ENCODE results near the gene CDH9.

DNA sequence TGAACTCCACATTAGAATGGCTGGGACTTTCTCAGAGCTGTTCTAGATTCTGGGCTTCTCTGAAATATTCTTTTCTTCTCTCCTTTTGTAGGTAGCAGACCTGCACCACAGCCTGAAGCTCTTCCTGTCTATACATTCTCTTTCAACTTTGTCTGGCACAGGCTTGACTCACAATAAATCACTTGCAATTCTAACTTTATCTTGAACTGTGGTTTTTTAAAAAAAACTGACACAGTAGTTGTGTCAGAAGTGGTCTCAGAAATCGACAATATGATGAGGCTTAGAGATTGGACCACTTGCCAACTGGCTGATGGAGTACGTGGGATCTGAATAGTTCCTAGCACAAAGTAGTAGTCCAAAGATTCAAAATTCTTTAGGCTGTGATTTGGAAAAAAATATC lies 24.1 kb upstream of the CDH9 start:
- TF ChIP-seq GATA3 (IDR thresholded peaks at IDR 0.05; ENCODE audit: low read depth, low read length): no peak
- TF ChIP-seq GATA2 (IDR thresholded peaks at IDR 0.05; ENCODE audit: low read depth, low read length): no peak
